ENCODE data around the gene SEC63.

GRCh38 chr6:107983811-107984210 lies 25.8 kb upstream of the SEC63 start:
- TF ChIP-seq, protein P1, sequence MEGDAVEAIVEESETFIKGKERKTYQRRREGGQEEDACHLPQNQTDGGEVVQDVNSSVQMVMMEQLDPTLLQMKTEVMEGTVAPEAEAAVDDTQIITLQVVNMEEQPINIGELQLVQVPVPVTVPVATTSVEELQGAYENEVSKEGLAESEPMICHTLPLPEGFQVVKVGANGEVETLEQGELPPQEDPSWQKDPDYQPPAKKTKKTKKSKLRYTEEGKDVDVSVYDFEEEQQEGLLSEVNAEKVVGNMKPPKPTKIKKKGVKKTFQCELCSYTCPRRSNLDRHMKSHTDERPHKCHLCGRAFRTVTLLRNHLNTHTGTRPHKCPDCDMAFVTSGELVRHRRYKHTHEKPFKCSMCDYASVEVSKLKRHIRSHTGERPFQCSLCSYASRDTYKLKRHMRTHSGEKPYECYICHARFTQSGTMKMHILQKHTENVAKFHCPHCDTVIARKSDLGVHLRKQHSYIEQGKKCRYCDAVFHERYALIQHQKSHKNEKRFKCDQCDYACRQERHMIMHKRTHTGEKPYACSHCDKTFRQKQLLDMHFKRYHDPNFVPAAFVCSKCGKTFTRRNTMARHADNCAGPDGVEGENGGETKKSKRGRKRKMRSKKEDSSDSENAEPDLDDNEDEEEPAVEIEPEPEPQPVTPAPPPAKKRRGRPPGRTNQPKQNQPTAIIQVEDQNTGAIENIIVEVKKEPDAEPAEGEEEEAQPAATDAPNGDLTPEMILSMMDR (IDR thresholded peaks at IDR 0.05) = no peak
- TF ChIP-seq POLR2A (IDR thresholded peaks at IDR 0.05) = no peak

All from vagina (tissue), 2 donors.